ENCODE data around the gene ABHD6. TPM values are rescaled to one million over a fixed set of nuclear protein-coding genes. Genes with fewer than 3 reads are reported as not detected.

The ABHD6 gene
- total and polyA plus RNA-seq, 4 donors: 5.2 to 14.1 (median 10.7) TPM

- Histone ChIP-seq H3K27ac (ENCODE audit: low read depth in 1 of 2, low read length in 1 of 2) (no peak overlapping the region), H3K9me3 (ENCODE audit: control insufficient read depth in 4 of 4, insufficient read depth in 3 of 4, low read length in 3 of 4) (no peaks in the 10 kb centered on the region)
- 94 to 99% methylated on average over 4 of the region's 4 CpGs for WGBS, 2 donors
These were observed 18.9 kb downstream of the ABHD6 start for GRCh38 chr3:58256511-58256910.

GRCh38 chr3:58258392-58259055, 20.9 kb downstream of the ABHD6 start:
- TF ChIP-seq, protein P1, sequence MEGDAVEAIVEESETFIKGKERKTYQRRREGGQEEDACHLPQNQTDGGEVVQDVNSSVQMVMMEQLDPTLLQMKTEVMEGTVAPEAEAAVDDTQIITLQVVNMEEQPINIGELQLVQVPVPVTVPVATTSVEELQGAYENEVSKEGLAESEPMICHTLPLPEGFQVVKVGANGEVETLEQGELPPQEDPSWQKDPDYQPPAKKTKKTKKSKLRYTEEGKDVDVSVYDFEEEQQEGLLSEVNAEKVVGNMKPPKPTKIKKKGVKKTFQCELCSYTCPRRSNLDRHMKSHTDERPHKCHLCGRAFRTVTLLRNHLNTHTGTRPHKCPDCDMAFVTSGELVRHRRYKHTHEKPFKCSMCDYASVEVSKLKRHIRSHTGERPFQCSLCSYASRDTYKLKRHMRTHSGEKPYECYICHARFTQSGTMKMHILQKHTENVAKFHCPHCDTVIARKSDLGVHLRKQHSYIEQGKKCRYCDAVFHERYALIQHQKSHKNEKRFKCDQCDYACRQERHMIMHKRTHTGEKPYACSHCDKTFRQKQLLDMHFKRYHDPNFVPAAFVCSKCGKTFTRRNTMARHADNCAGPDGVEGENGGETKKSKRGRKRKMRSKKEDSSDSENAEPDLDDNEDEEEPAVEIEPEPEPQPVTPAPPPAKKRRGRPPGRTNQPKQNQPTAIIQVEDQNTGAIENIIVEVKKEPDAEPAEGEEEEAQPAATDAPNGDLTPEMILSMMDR (IDR thresholded peaks at IDR 0.05; ENCODE audit: control extremely low read depth, extremely low read depth): no peak
- ATAC-seq (ENCODE audit: insufficient read depth, low FRiP score) (no peak), DNase-seq (no peak)
- H3K27ac ChIP-seq (ENCODE audit: low read depth in 1 of 2, low read length in 1 of 2): no peak overlapping the region
- H3K27me3 ChIP-seq (ENCODE audit: control insufficient read depth in 3 of 3, insufficient read depth in 3 of 3, low read length in 2 of 3): no peaks in the 10 kb centered on the region
- WGBS, 2 donors: 93 to 95% methylated on average over 10 of the region's 10 CpGs
- no peaks in the 10 kb centered on the region for H3K9me3 ChIP-seq (ENCODE audit: control insufficient read depth in 4 of 4, insufficient read depth in 3 of 4, low read length in 3 of 4)
- no peak overlapping the region for H3K4me3 ChIP-seq
- H3K36me3 ChIP-seq (ENCODE audit: control insufficient read depth in 4 of 4, insufficient read depth in 4 of 4, low read length in 4 of 4): peaks cover 0 to 9% (median 5%) of the 10 kb centered on the region in 4 donors
- H3K4me1 ChIP-seq (ENCODE audit: control insufficient read depth in 5 of 5, insufficient read depth in 5 of 5, low read length in 5 of 5): no peaks in the 10 kb centered on the region
- no peak overlapping the region for H3K9ac ChIP-seq (ENCODE audit: insufficient read depth in 1 of 2, low read length in 2 of 2)

More at GRCh38 chr3:58256511-58256910, 18.9 kb downstream of the ABHD6 start:
- no peak for DNase-seq
- TF ChIP-seq, protein P1 (IDR thresholded peaks at IDR 0.05; ENCODE audit: control extremely low read depth, extremely low read depth): no peak
- Histone ChIP-seq H3K4me3 (no peak overlapping the region), H3K4me1 (ENCODE audit: control insufficient read depth in 5 of 5, insufficient read depth in 5 of 5, low read length in 5 of 5) (no peaks in the 10 kb centered on the region), H3K36me3 (ENCODE audit: control insufficient read depth in 4 of 4, insufficient read depth in 4 of 4, low read length in 4 of 4) (peaks cover 0 to 11% (median 5%) of the 10 kb centered on the region in 4 donors), H3K9ac (ENCODE audit: insufficient read depth in 1 of 2, low read length in 2 of 2) (no peak overlapping the region), H3K27me3 (ENCODE audit: control insufficient read depth in 3 of 3, insufficient read depth in 3 of 3, low read length in 2 of 3) (no peaks in the 10 kb centered on the region)
- no peak for ATAC-seq (ENCODE audit: insufficient read depth, low FRiP score)

- Histone ChIP-seq H3K27ac (ENCODE audit: low read depth in 1 of 2, low read length in 1 of 2) (no peak overlapping the region), H3K4me1 (ENCODE audit: control insufficient read depth in 5 of 5, insufficient read depth in 5 of 5, low read length in 5 of 5) (no peaks in the 10 kb centered on the region), H3K4me3 (no peak overlapping the region), H3K9me3 (ENCODE audit: control insufficient read depth in 4 of 4, insufficient read depth in 3 of 4, low read length in 3 of 4) (no peaks in the 10 kb centered on the region), H3K9ac (ENCODE audit: insufficient read depth in 1 of 2, low read length in 2 of 2) (no peak overlapping the region), H3K36me3 (ENCODE audit: control insufficient read depth in 4 of 4, insufficient read depth in 4 of 4, low read length in 4 of 4) (peaks cover 0 to 9% (median 5%) of the 10 kb centered on the region in 4 donors), H3K27me3 (ENCODE audit: control insufficient read depth in 3 of 3, insufficient read depth in 3 of 3, low read length in 2 of 3) (no peaks in the 10 kb centered on the region)
- TF ChIP-seq, protein P1 (IDR thresholded peaks at IDR 0.05; ENCODE audit: control extremely low read depth, extremely low read depth): no peak
- ATAC-seq (ENCODE audit: insufficient read depth, low FRiP score) (no peak), DNase-seq (no peak)
- WGBS, 2 donors: 82 to 84% methylated on average over 6 of the region's 6 CpGs
These were observed 22.7 kb downstream of the ABHD6 start for GRCh38 chr3:58260261-58260731.
